ENCODE measurements around the gene KLHDC10.

GRCh38 chr7:130022115-130022514, 48.2 kb upstream of the KLHDC10 start:
- TF ChIP-seq CTCF (IDR thresholded peaks at IDR 0.05) (no peak), ZFX (IDR thresholded peaks at IDR 0.05; ENCODE audit: borderline replicate concordance) (no peak)
